HL-60 (cell line): ENCODE measurements around the gene WWP2.

Experiments used
- CTCF ChIP-seq: IDR thresholded peaks from one replicate; pipeline ENCODE4 v1.5.1; 2011; ENCODE audit warnings: low read length, control low read depth, inconsistent platforms; ENCODE audit not compliant: insufficient read depth
- POLR2AphosphoS5 ChIP-seq: IDR thresholded peaks from 2 replicates; pipeline ENCODE4 v1.6.1; 2012; ENCODE audit warnings: low read depth
- REST ChIP-seq: IDR thresholded peaks from 2 replicates; pipeline ENCODE4 v1.6.1; 2012; ENCODE audit warnings: low read depth; ENCODE audit not compliant: insufficient replicate concordance
- SPI1 ChIP-seq: IDR thresholded peaks from 2 replicates; pipeline ENCODE4 v1.6.1; 2012; ENCODE audit warnings: low read depth, mild to moderate bottlenecking, borderline replicate concordance

DNA sequence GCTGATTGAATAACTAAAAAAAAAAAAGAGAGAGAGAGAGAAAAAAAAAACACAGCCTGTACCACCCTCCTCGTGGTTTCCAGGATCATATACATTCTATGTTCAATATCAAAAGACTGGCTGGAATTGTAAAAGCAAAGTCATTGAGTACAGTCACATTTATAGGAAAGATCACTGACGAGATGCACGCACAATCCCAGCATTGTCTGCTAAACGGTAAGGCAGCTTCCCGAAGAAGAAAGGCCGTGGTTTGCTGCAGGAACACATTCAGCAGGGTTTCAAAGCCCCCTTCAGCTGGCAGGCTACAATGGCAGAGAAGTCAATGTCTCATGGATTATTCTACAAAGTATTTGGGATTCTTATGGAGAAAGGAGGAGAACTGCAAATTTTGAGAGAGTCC lies 45.1 kb upstream of the WWP2 start:
- TF ChIP-seq CTCF (no peak), REST (no peak), POLR2AphosphoS5 (no peak), SPI1 (no peak)
